Mesenchymal stem cell (in vitro differentiated cells and primary cell): ENCODE results near the gene SNED1.

Source experiments
- DNase-seq: peaks from one replicate; pipeline ENCODE4 v3.0.0-alpha.2; 2013
- H2AFZ ChIP-seq: one replicate; pipeline ENCODE4 v1.6.1; 2013; ENCODE audit warnings: low read depth, mild to moderate bottlenecking, control low read depth, inconsistent platforms, low read length, moderate library complexity
- H2AK5ac ChIP-seq: 2 replicates; pipeline ENCODE4 v1.6.1; 2013; ENCODE audit warnings: low read length, moderate library complexity, mild to moderate bottlenecking, inconsistent platforms; ENCODE audit not compliant: severe bottlenecking
- H2BK120ac ChIP-seq: one replicate; pipeline ENCODE4 v1.6.1; 2013; ENCODE audit warnings: low read depth, mild to moderate bottlenecking, inconsistent platforms, low read length, moderate library complexity
- H2BK12ac ChIP-seq, 2 experiments: one replicate each; pipeline ENCODE4 v1.6.1; 2013; ENCODE audit warnings: inconsistent platforms in 2 of 2, low read length in 2 of 2, mild to moderate bottlenecking in 2 of 2, moderate library complexity in 2 of 2, control low read depth in 1 of 2
- H2BK15ac ChIP-seq: one replicate; pipeline ENCODE4 v1.6.1; 2013; ENCODE audit warnings: mild to moderate bottlenecking, low read depth, inconsistent platforms; ENCODE audit not compliant: poor library complexity, severe bottlenecking
- H2BK5ac ChIP-seq: 2 replicates; pipeline ENCODE4 v1.6.1; 2013; ENCODE audit warnings: low read depth, mild to moderate bottlenecking, low read length, control low read depth, inconsistent platforms; ENCODE audit not compliant: poor library complexity, severe bottlenecking
- H3K14ac ChIP-seq, 2 experiments: one replicate each; pipeline ENCODE4 v1.6.1; 2013; ENCODE audit warnings: inconsistent platforms in 2 of 2, low read length in 2 of 2, control low read depth in 1 of 2, mild to moderate bottlenecking in 1 of 2, moderate library complexity in 1 of 2
- H3K18ac ChIP-seq, 2 experiments: one replicate each; pipeline ENCODE4 v1.6.1; 2013; ENCODE audit warnings: inconsistent platforms in 2 of 2, low read length in 2 of 2, control low read depth in 1 of 2, low read depth in 1 of 2, mild to moderate bottlenecking in 1 of 2
- H3K23ac ChIP-seq, 2 experiments: one replicate each; pipeline ENCODE4 v1.6.1; 2013; ENCODE audit warnings: inconsistent platforms in 2 of 2, low read length in 2 of 2, mild to moderate bottlenecking in 2 of 2, moderate library complexity in 2 of 2, control low read depth in 1 of 2
- H3K27ac ChIP-seq: 2 replicates; pipeline ENCODE4 v1.5.1; 2013; ENCODE audit warnings: mild to moderate bottlenecking, moderate library complexity, low read length, control low read depth, inconsistent platforms; ENCODE audit not compliant: poor library complexity, severe bottlenecking
- H3K27me3 ChIP-seq, 2 experiments: 2 replicates each; pipeline versions ENCODE4 v1.6.1 to v1.7.0; 2013; ENCODE audit warnings: low read length in 2 of 2, mild to moderate bottlenecking in 2 of 2, moderate library complexity in 2 of 2, control low read depth in 1 of 2, inconsistent platforms in 1 of 2; ENCODE audit not compliant: control insufficient read depth in 1 of 2, insufficient read depth in 1 of 2
- H3K36me3 ChIP-seq, 2 experiments: 2 replicates each; pipeline versions ENCODE4 v1.6.1 to v1.7.0; 2013; ENCODE audit warnings: low read length in 2 of 2, control low read depth in 1 of 2, inconsistent platforms in 1 of 2, low read depth in 1 of 2, mild to moderate bottlenecking in 1 of 2; ENCODE audit not compliant: insufficient read depth in 2 of 2, control insufficient read depth in 1 of 2
- H3K4ac ChIP-seq, 2 experiments: one replicate each; pipeline ENCODE4 v1.6.1; 2013; ENCODE audit warnings: inconsistent platforms in 2 of 2, low read length in 2 of 2, mild to moderate bottlenecking in 2 of 2, moderate library complexity in 2 of 2, control low read depth in 1 of 2, low read depth in 1 of 2
- H3K4me1 ChIP-seq: 2 replicates; pipeline ENCODE4 v1.6.1; 2013; ENCODE audit warnings: low read depth, low read length, control low read depth; ENCODE audit not compliant: control insufficient read depth, insufficient read depth
- H3K4me2 ChIP-seq: 2 replicates; pipeline ENCODE4 v1.6.1; 2013; ENCODE audit warnings: low read length, mild to moderate bottlenecking, inconsistent platforms; ENCODE audit not compliant: poor library complexity, severe bottlenecking
- H3K4me3 ChIP-seq, 2 experiments: 2 replicates each; pipeline versions ENCODE4 v1.5.1 to v1.7.0; 2013; ENCODE audit warnings: low read length in 2 of 2, mild to moderate bottlenecking in 2 of 2, control low read depth in 1 of 2, low read depth in 1 of 2; ENCODE audit not compliant: insufficient read depth in 1 of 2
- H3K79me1 ChIP-seq: replicated peaks from 2 replicates; pipeline ENCODE4 v1.6.1; 2013; ENCODE audit warnings: mild to moderate bottlenecking, control low read depth, low read length, inconsistent platforms; ENCODE audit not compliant: poor library complexity, severe bottlenecking
- H3K9ac ChIP-seq: 2 replicates; pipeline ENCODE4 v1.7.0; 2013; ENCODE audit warnings: mild to moderate bottlenecking, low read length, moderate library complexity
- H3K9me3 ChIP-seq: 2 replicates; pipeline ENCODE4 v1.7.0; 2013; ENCODE audit warnings: mild to moderate bottlenecking, low read length; ENCODE audit not compliant: control insufficient read depth
- H4K8ac ChIP-seq: one replicate; pipeline ENCODE4 v1.6.1; 2013; ENCODE audit warnings: inconsistent platforms, mild to moderate bottlenecking, low read length, moderate library complexity
- H4K91ac ChIP-seq: one replicate; pipeline ENCODE4 v1.6.1; 2013; ENCODE audit warnings: mild to moderate bottlenecking, low read length, inconsistent platforms
- WGBS: methylation state at CpG from one replicate; pipeline ENCODE4 v1.1.7; 2013; ENCODE audit warnings: mixed read lengths; 5-methylcytosine and 5-hydroxymethylcytosine counted together

SNED1 gene

GRCh38 chr2:241063587-241063986 is 65.2 kb downstream of the SNED1 start:
- WGBS, result 50% methylated on average over 4 of the region's 8 CpGs
- no peak overlapping the region for H2BK5ac ChIP-seq

GRCh38 chr2:241064008-241064801 is 65.8 kb downstream of the SNED1 start:
- Histone ChIP-seq H3K4me2 (no peak overlapping the region), H2AK5ac (no peak overlapping the region), H3K9ac (no peak overlapping the region), H3K14ac (peak overlapping the region in 1 of 2 experiments; percentile 59), H3K4ac (no peak overlapping the region), H2BK120ac (no peak overlapping the region), H3K36me3 (peaks cover 0 to 92% of the 10 kb centered on the region in 2 experiments), H2AFZ (no peak overlapping the region), H3K18ac (peak overlapping the region in 1 of 2 experiments; percentile 43), H4K91ac (no peak overlapping the region), H3K27ac (no peak overlapping the region), H3K23ac (no peak overlapping the region), H3K27me3 (peaks cover 0 to 37% of the 10 kb centered on the region in 2 experiments), H3K79me1 (no peaks in the 10 kb centered on the region), H2BK12ac (peak overlapping the region in 1 of 2 experiments; percentile 30), H3K9me3 (no peaks in the 10 kb centered on the region), H3K4me1 (peaks cover 8% of the 10 kb centered on the region), H3K4me3 (no peak overlapping the region), H2BK15ac (no peak overlapping the region), H4K8ac (no peak overlapping the region), H2BK5ac (no peak overlapping the region)
- DNase-seq, result no peak
- WGBS, result 37% methylated on average over 31 of the region's 32 CpGs

More at GRCh38 chr2:241063587-241063986, 65.2 kb downstream of the SNED1 start:
- H3K23ac ChIP-seq, result no peak overlapping the region
- no peak overlapping the region for H4K91ac ChIP-seq
- no peak overlapping the region for H2AK5ac ChIP-seq
- no peak overlapping the region for H2BK15ac ChIP-seq
- peaks cover 0 to 34% of the 10 kb centered on the region in 2 experiments for H3K27me3 ChIP-seq
- H3K27ac ChIP-seq, result no peak overlapping the region
- H3K4me3 ChIP-seq, result no peak overlapping the region
- no peaks in the 10 kb centered on the region for H3K79me1 ChIP-seq
- no peak overlapping the region for H3K18ac ChIP-seq
- H3K4me2 ChIP-seq, result no peak overlapping the region
- H2BK120ac ChIP-seq, result no peak overlapping the region
- H3K36me3 ChIP-seq, result peaks cover 0 to 91% of the 10 kb centered on the region in 2 experiments
- H2AFZ ChIP-seq, result no peak overlapping the region
- no peak overlapping the region for H2BK12ac ChIP-seq
- H3K14ac ChIP-seq, result no peak overlapping the region
- H4K8ac ChIP-seq, result no peak overlapping the region
- no peaks in the 10 kb centered on the region for H3K9me3 ChIP-seq
- no peak for DNase-seq
- H3K4me1 ChIP-seq, result peaks cover 8% of the 10 kb centered on the region
- H3K9ac ChIP-seq, result no peak overlapping the region
- H3K4ac ChIP-seq, result no peak overlapping the region

GRCh38 chr2:241064802-241065354 is 66.5 kb downstream of the SNED1 start:
- H4K8ac ChIP-seq, result no peak overlapping the region
- no peak overlapping the region for H2BK15ac ChIP-seq

GRCh38 chr2:241065355-241065803 is 67.0 kb downstream of the SNED1 start:
- H3K27me3 ChIP-seq, result peaks cover 0 to 39% of the 10 kb centered on the region in 2 experiments
- no peak overlapping the region for H4K8ac ChIP-seq
- H3K23ac ChIP-seq, result no peak overlapping the region
- H3K4me3 ChIP-seq, result no peak overlapping the region
- H2BK12ac ChIP-seq, result no peak overlapping the region
- no peak for DNase-seq
- H3K4me1 ChIP-seq, result peaks cover 8% of the 10 kb centered on the region
- no peak overlapping the region for H3K18ac ChIP-seq
- no peak overlapping the region for H2BK15ac ChIP-seq
- H3K4ac ChIP-seq, result no peak overlapping the region
- WGBS, result 88% methylated on average over 27 of the region's 27 CpGs
- H3K27ac ChIP-seq, result no peak overlapping the region
- H3K79me1 ChIP-seq, result no peaks in the 10 kb centered on the region
- no peak overlapping the region for H2BK5ac ChIP-seq
- no peak overlapping the region for H2AK5ac ChIP-seq
- no peak overlapping the region for H2AFZ ChIP-seq
- H4K91ac ChIP-seq, result no peak overlapping the region
- peaks cover 0 to 92% of the 10 kb centered on the region in 2 experiments for H3K36me3 ChIP-seq
- no peak overlapping the region for H2BK120ac ChIP-seq
- H3K4me2 ChIP-seq, result no peak overlapping the region
- no peak overlapping the region for H3K9ac ChIP-seq
- H3K9me3 ChIP-seq, result no peaks in the 10 kb centered on the region
- H3K14ac ChIP-seq, result no peak overlapping the region

More at GRCh38 chr2:241064802-241065354, 66.5 kb downstream of the SNED1 start:
- no peak overlapping the region for H3K18ac ChIP-seq
- no peak overlapping the region for H3K4me2 ChIP-seq
- WGBS, result 90% methylated on average over 22 of the region's 23 CpGs
- peaks cover 0 to 37% of the 10 kb centered on the region in 2 experiments for H3K27me3 ChIP-seq
- H2BK120ac ChIP-seq, result no peak overlapping the region
- no peaks in the 10 kb centered on the region for H3K79me1 ChIP-seq
- H3K4ac ChIP-seq, result no peak overlapping the region
- H3K23ac ChIP-seq, result peak overlapping the region in 1 of 2 experiments; percentile 60
- no peaks in the 10 kb centered on the region for H3K9me3 ChIP-seq
- no peak for DNase-seq
- H2AK5ac ChIP-seq, result no peak overlapping the region
- H3K4me3 ChIP-seq, result no peak overlapping the region
- H2BK12ac ChIP-seq, result no peak overlapping the region
- H3K27ac ChIP-seq, result no peak overlapping the region
- H3K14ac ChIP-seq, result peak overlapping the region in 1 of 2 experiments; percentile 59
- H3K9ac ChIP-seq, result no peak overlapping the region
- H2AFZ ChIP-seq, result no peak overlapping the region
- H3K36me3 ChIP-seq, result peaks cover 0 to 92% of the 10 kb centered on the region in 2 experiments
- peaks cover 8% of the 10 kb centered on the region for H3K4me1 ChIP-seq
- H4K91ac ChIP-seq, result no peak overlapping the region
- H2BK5ac ChIP-seq, result no peak overlapping the region
